VCaP (cell line): ENCODE measurements around the gene CNDP2.
"Not testable (repeated sequence)": the region's sequence is repeated elsewhere in the genome, so short reads cannot be mapped to it uniquely, and the experiment has no call there.

Experiments used
- H3K27ac ChIP-seq: fragments of 450-650 bp; 2 replicates; pipeline ENCODE4 v1.5.1; 2017
- CTCF ChIP-seq: fragments of 450-650 bp; conservative IDR thresholded peaks from 2 replicates; pipeline ENCODE4 v1.5.1; 2017; ENCODE audit warnings: mild to moderate bottlenecking, moderate library complexity

The CNDP2 gene

DNA sequence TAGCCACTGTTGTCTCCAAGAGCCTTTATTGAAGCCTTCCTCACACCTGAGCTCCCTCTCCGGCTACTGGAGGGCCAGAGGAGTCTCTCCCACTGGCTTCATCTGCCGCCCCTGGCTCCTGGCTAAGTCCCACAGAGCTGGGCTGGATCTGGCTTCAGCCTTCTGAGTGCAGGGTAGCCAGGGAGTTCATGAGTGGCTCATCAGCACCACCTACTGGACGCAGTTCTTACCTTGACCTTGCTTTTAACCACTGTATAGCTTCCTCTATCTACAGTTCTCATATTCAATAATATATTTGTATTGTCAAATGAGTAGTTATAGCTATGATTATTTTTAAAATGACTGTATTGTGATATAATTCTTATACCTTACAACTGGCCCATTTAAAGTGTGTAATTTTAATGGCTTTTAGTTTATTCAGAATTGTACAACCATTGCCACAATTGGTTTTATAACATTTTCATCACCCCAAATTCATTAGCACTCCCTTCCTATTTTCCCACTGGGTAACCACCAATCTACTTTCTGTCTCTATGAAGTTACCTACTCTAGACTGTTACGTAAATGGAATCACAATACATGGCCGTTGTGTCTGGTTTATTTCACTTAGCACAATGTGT lies 55.9 kb downstream of the CNDP2 start:
- H3K27ac ChIP-seq = no peak overlapping the region
- peak; percentile 89 for TF ChIP-seq CTCF

GRCh38 chr18:74556126-74556525 lies 60.0 kb downstream of the CNDP2 start:
- H3K27ac ChIP-seq = no peak overlapping the region
- TF ChIP-seq CTCF = no peak

DNA sequence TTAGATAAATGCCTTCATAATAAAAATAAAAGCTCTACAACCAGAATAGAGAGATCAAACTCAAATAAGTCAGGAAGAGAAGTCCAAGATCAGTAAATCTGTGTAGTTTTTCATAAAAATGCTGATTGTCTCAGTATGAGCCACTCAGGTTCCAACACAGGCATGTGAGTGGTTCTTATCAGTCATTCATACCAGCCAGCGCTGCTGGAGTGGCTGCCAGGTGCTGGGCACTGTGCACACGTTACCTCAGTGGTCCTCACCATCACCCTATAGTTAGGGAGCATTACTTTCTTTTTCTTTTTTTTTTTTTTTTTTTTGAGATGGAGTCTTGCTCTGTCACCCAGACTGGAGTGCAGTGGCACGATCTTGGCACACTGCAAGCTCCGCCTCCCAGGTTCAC lies 61.9 kb downstream of the CNDP2 start:
- no peak overlapping the region for H3K27ac ChIP-seq
- no peak for TF ChIP-seq CTCF

GRCh38 chr18:74562131-74562730 lies 66.1 kb downstream of the CNDP2 start:
- TF ChIP-seq CTCF = no peak
- H3K27ac ChIP-seq = peak overlapping the region; percentile 35

DNA sequence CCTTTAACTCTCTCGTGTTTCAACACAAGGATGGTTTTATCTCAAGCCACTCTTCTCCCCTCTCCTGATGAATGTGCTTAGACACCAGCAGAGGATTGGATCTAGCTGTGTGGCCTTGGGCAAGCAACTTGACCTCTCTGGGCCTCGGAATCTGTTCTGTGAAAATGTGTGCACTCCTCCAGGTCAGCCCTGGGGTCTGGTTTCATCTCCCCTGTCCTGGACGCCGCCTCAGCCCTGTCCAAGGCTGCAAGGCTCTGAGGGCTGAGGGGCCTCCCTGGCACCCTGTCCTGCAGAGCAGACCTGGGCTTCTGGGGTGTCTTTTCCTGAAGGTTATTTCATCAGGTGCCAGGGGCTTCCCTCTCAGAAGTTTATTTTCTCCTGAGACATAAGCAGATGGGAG lies 66.6 kb downstream of the CNDP2 start:
- no peak for TF ChIP-seq CTCF
- H3K27ac ChIP-seq = no peak overlapping the region

GRCh38 chr18:74563999-74564398 lies 67.8 kb downstream of the CNDP2 start:
- no peak for TF ChIP-seq CTCF
- no peak overlapping the region for H3K27ac ChIP-seq

DNA sequence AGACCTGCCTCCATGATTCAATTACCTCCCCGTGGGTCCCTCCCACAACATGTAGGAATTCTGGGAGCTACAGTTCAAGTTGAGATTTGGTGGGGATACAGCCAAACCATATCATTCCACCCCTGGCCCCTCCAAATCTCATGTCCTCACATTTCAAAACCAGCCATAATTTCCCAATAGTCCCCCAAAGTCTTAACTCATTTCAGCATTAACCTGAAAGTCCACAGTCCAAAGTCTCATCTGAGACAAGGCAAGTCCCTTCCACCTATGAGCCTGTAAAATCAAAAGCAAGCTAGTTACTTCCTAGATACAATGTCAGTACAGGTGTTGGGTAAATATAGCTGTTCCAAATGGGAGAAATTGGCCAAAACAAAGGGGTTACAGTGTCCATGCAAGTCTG lies 69.0 kb downstream of the CNDP2 start:
- H3K27ac ChIP-seq = not testable (repeated sequence)

DNA sequence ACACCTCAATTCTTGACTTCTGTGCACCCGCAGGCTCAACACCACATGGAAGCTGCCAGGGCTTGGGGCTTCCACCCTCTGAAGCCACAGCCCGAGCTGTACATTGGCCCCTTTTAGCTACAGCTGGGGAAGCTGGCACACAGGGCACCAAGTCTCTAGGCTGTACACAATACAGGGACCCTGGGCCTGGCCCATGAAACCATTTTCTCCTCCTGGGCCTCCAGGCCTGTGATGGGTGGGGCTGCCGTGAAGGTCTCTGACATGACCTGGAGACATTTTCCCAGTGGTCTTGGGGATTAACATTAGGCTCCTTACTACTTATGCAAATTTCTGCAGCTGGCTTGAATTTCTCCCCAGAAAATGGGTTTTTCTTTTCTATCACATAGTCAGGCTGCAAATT lies 69.8 kb downstream of the CNDP2 start:
- not testable (repeated sequence) for H3K27ac ChIP-seq
